Adipocyte (in vitro differentiated cells): ENCODE results near the gene F2.
"Not testable (repeated sequence)": the region's sequence is repeated elsewhere in the genome, so short reads cannot be mapped to it uniquely, and the experiment has no call there.

ENCODE experiments used
- DNase-seq: peaks from one replicate; pipeline ENCODE4 v3.0.0-alpha.2; 2015; ENCODE audit warnings: low read depth
- H3K27me3 ChIP-seq: replicated peaks from 2 replicates; pipeline ENCODE4 v1.7.0; 2013; ENCODE audit warnings: mild to moderate bottlenecking, low read length, moderate library complexity; ENCODE audit not compliant: control insufficient read depth, insufficient read depth
- H3K36me3 ChIP-seq: 2 replicates; pipeline ENCODE4 v1.7.0; 2013; ENCODE audit warnings: low read length, mild to moderate bottlenecking, moderate library complexity; ENCODE audit not compliant: control insufficient read depth, insufficient read depth, severe bottlenecking
- H3K4me1 ChIP-seq: 2 replicates; pipeline ENCODE4 v1.7.0; 2013; ENCODE audit warnings: mild to moderate bottlenecking, low read length, moderate library complexity; ENCODE audit not compliant: control insufficient read depth, insufficient read depth
- H3K4me3 ChIP-seq: 2 replicates; pipeline ENCODE4 v1.7.0; 2013; ENCODE audit warnings: mild to moderate bottlenecking, low read length, moderate library complexity
- H3K9ac ChIP-seq: 2 replicates; pipeline ENCODE4 v1.7.0; 2013; ENCODE audit warnings: mild to moderate bottlenecking, low read length, moderate library complexity
- H3K9me3 ChIP-seq: 2 replicates; pipeline ENCODE4 v1.7.0; 2013; ENCODE audit warnings: mild to moderate bottlenecking, low read length, moderate library complexity; ENCODE audit not compliant: control insufficient read depth

F2 gene

DNA sequence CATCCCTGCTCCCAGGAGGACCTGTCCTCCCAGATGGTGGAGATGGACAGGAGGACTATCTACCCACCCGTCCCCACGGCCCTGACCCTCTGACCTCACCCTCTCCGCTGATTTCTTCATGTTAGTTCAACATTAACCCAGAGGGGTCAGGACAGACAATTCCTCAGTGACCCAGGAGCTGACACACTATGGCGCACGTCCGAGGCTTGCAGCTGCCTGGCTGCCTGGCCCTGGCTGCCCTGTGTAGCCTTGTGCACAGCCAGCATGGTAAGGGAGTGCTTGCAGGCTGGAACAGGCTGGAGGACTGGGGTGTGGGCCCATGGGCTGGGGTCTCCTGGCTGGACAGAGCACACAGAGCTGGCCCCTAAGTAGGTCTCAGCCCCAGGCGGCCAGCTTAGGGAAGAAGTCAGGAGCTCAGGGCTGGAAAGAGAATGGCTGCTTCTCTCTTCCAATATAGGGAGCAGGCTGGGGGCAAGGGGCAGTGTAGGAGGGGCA, at the start of gene F2:
F2 (plus strand) TSS at position 166 of the 495 bp plus-strand sequence; CDS start at position 189, 23 bp downstream.
- Histone ChIP-seq H3K4me1 (peaks cover 12% of the 10 kb centered on the region), H3K36me3 (no peaks in the 10 kb centered on the region), H3K4me3 (no peak within 1 kb of the TSS), H3K9me3 (no peaks in the 10 kb centered on the region), H3K9ac (no peak within 1 kb of the TSS), H3K27me3 (no peaks in the 10 kb centered on the region)
- no peak for DNase-seq

DNA sequence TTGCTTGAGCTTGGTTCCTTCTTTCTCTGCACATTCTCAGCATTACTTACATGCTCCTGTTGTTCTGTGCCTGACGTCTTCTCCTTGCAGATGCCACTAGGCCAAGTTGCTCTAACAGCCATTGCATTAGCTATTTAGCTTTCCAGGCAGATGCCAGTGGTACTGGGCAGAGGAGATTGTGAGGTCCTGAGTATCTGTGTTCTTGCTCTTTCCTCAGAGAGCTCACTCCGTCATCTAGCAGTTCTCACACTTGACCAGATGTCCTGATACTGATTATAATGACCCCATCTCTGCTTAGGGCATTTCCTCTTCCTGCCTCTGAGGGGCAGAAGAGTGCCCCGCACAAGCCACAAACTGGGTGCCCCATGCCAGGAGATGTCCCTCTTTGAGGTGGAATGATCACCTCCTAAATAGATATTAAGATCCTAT, 49.3 kb upstream of the F2 start:
- Histone ChIP-seq H3K9ac (no peak overlapping the region), H3K9me3 (no peaks in the 10 kb centered on the region), H3K4me3 (no peak overlapping the region), H3K27me3 (no peaks in the 10 kb centered on the region), H3K4me1 (peaks cover 39% of the 10 kb centered on the region), H3K36me3 (peaks cover 56% of the 10 kb centered on the region)
- DNase-seq = no peak

DNA sequence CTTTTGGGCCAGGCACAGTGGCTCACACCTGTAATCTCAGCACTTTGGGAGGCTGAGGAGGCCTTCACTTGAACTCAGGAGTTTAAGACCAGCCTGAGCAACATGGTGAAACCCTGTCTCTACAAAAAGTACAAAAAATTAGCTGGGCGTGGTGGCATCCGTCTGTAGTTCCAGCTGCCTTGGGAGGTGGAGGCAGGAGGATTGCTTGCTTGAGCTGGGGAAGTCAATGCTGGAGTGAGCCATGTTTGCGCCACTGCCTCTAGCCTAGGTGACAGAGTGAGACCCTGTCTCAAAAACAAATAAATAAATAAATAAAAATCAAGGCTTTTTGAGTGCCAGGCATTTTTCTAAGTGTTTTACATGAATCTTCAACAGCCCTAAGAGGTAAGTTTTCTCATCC, 48.5 kb upstream of the F2 start:
- H3K9ac ChIP-seq, H3K4me3 ChIP-seq, DNase-seq, H3K9me3 ChIP-seq, H3K27me3 ChIP-seq: not testable (repeated sequence)
- peaks cover 47% of the 10 kb centered on the region for H3K4me1 ChIP-seq
- H3K36me3 ChIP-seq = peaks cover 50% of the 10 kb centered on the region

DNA sequence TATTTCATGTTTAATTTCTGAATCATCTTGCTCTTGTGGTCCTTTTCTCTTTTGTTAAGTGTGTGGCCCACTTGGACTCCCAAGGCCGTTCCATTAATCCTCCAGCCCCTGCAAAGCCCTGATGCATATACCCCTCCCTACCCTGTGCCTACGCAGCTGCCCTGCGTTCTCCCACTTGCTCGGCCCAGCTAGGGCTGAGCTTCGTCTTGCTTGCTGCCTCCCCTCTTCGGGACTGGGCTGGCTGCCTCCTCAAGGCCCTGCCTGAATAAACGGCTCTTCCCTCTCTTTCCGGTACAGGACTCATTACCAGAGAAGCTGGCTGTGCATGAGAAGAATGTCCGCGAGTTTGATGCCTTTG, 47.1 kb upstream of the F2 start:
- H3K9me3 ChIP-seq = no peaks in the 10 kb centered on the region
- H3K9ac ChIP-seq = no peak overlapping the region
- no peak overlapping the region for H3K4me3 ChIP-seq
- no peak for DNase-seq
- H3K36me3 ChIP-seq = peaks cover 56% of the 10 kb centered on the region
- H3K4me1 ChIP-seq = peaks cover 45% of the 10 kb centered on the region
- no peaks in the 10 kb centered on the region for H3K27me3 ChIP-seq

DNA sequence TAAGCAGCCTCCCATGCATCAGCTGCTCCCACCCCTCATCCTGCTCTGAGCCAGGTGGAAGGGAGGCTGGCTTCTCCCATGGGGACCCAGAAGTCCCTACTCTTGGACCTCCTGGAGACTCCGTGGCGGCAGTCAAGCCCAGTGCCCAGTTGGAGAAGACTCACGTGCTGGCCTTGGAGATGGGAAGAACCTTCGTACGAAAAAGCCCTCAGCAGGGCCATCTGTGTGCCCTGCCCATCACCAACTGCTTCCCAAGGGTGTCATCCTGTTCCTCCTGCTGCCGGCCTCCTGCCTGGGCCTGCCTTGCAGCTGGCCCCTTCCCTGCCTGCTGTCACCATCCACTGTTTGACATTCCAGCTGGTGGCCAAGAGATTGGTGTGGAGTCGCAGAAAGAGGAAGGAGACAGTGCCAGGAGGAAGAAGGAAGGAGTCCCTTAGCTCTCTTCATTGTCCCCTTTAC, 46.6 kb upstream of the F2 start:
- no peak overlapping the region for H3K4me3 ChIP-seq
- H3K9ac ChIP-seq = no peak overlapping the region
- peaks cover 61% of the 10 kb centered on the region for H3K36me3 ChIP-seq
- H3K4me1 ChIP-seq = peaks cover 40% of the 10 kb centered on the region
- H3K9me3 ChIP-seq = no peaks in the 10 kb centered on the region
- DNase-seq = no peak
- no peaks in the 10 kb centered on the region for H3K27me3 ChIP-seq

DNA sequence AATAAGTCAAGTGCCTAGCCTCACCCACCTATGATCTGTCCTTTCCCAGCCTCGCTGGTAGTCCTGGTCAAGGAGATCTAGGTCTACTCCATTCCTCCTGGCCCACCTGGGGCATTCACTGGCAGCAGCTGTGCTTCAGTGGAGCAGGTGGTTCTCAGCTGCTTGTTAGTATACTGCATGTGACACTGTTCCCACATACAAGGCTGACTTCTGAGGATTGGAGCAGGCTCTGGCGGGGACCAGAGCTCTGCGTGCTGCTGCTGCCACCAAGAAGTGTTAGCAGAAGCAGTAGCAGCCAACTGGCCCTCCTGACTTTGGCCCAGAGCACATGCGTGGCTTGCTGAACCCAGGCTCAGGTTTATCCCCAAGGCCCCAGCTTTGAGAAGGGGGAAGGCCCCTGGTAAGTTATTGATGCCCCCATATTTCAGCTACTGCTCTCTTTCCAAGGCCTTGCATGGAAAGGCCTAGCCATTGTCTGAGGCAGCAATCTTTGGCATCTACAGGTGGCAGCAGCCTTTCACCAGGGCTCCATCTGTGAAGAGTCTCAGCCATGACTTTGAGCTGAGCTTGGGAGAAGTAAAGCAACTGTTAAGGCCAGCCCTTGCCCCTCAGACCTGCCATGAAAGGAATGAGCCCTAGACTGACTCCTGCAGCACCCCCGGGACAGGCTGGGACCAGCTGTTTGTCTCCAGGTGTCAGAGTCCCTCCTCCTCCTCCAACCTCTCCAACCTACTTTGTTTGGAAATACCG, 45.1 kb upstream of the F2 start:
- Histone ChIP-seq H3K4me1 (peaks cover 44% of the 10 kb centered on the region), H3K9me3 (no peaks in the 10 kb centered on the region), H3K4me3 (no peak overlapping the region), H3K36me3 (peaks cover 59% of the 10 kb centered on the region), H3K27me3 (no peaks in the 10 kb centered on the region), H3K9ac (no peak overlapping the region)
- DNase-seq = no peak

DNA sequence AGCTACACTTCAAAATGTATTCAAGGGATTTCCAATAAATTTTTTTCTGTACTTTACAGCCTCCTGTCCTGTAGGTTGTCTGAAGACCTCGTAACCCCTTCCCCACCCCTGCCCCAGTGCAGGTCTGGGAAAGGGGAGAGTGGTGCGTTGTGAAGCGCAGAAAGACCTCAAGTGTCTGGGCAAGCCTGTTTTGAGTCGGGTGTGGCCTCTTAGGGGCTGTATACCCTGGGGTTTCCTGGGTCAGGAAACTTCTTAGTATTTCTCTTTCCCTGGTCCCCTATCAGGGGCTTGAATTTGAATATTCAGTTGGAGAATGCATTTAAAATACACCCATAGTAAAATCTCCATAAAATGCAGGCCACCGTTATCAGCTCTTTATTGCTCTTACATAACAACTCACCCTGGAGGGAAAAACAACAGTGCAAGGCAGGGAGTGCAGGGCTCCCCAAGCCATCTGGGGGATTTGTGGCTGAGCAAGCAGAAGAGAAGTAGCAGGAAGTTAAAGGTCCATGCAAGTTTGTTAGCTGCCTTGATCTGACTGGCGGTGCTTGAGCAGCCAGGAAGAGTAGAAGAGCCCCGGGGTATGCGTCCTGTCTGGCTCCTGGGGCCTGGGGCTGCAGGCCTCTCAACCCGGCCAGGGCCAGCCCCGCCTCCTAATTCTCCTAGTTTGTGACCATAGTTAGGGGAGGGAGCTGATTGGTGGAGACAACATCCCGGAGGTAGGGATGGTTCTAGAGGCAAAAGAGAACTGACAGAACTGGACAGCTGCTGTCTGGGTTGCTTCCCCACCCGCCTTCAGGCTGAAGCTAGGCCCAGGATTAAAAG, 44.3 kb upstream of the F2 start:
- no peak for DNase-seq
- Histone ChIP-seq H3K4me1 (peaks cover 44% of the 10 kb centered on the region), H3K4me3 (no peak overlapping the region), H3K36me3 (peaks cover 59% of the 10 kb centered on the region), H3K9me3 (no peaks in the 10 kb centered on the region), H3K9ac (peak overlapping the region; percentile 50), H3K27me3 (no peaks in the 10 kb centered on the region)

DNA sequence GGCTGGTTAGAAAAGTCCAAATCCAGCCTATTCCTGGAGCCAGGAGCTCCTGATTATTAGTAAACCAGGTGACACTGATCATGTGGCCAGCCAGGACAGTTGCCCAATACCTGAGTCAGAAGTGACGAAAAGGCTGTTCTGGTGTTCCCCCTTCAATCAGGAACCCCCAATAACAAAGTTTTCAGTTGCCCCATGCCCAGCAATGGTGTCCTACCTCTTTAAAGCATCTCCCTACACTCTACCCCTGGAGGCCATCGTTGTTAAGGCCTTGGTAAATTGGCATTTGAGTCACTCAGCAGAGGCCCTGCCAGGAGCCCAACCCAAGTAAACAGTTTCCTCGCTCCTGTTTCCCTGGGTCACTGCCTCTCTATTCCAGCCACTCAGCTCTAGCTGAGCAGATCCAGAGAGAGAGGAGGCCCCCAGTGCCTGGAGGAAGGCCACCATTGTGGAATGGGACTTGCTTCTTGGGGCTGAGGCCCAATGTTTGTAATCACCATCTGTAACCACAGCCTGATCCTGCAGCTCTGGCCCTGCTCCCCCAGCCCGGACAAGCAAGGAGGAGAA, 43.6 kb upstream of the F2 start:
- H3K36me3 ChIP-seq = peaks cover 62% of the 10 kb centered on the region
- H3K27me3 ChIP-seq = no peaks in the 10 kb centered on the region
- H3K9me3 ChIP-seq = no peaks in the 10 kb centered on the region
- H3K4me1 ChIP-seq = peaks cover 44% of the 10 kb centered on the region
- peak overlapping the region; percentile 9 for H3K4me3 ChIP-seq
- peak; percentile 80 for DNase-seq
- peak overlapping the region; percentile 65 for H3K9ac ChIP-seq

DNA sequence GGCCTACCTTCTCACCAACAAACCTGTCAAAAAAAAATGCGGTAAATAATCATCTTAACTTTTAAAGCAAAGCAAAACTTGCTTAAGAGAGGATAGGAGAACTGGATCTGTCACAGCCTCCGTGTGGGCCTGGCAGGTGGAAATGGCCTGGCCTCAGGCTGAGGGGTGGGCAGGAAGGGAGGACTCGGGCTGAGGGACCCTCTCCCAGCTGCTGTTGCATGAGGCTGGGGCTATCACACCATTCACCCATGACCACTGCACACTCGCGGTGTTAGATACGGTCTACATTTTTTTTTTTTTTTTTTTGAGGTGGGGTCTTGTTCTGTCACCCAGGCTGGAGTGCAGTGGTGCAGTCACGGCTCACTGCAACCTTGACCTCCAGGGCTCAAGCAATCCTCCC, 43.1 kb upstream of the F2 start:
- Histone ChIP-seq H3K9me3 (no peaks in the 10 kb centered on the region), H3K4me3 (peak overlapping the region; percentile 9), H3K36me3 (peaks cover 68% of the 10 kb centered on the region), H3K27me3 (no peaks in the 10 kb centered on the region), H3K9ac (peak overlapping the region; percentile 65), H3K4me1 (peaks cover 38% of the 10 kb centered on the region)
- no peak for DNase-seq

DNA sequence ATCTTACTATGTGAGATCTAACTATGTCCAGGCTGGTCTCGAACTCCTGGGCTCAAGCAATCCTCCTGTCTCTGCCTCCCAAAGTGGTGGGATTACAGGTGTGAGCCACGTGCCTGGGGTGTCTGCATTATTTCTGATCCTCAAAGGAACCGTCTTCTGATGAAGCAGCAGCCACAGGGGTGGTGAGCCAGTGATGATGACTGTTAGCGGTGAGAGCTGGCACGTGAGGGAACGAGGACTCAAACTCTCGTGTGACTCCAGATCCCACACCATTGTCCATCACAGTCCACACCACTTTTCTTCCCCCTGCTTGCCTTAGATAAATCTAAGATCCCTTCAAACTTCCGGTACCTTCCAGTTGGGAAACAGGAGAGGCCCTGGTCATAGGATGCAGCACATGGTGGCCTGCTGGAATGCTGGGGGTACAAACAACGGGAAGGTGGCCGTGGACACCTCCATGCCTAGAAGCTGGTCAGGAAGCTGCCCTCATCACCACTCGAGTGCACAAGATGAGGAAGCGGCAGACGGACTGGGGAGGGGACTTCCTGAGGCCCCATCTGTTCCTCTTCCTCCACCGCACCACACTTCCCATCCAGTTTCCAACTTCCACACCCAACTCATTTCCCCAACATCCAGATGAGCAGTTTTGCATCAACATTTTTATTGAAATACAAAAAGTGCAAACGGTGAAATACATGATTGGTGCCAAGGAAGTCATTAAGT, 42.4 kb upstream of the F2 start:
- no peaks in the 10 kb centered on the region for H3K27me3 ChIP-seq
- no peak overlapping the region for H3K4me3 ChIP-seq
- no peak overlapping the region for H3K9ac ChIP-seq
- DNase-seq = no peak
- H3K9me3 ChIP-seq = no peaks in the 10 kb centered on the region
- H3K4me1 ChIP-seq = peaks cover 32% of the 10 kb centered on the region
- peaks cover 74% of the 10 kb centered on the region for H3K36me3 ChIP-seq

DNA sequence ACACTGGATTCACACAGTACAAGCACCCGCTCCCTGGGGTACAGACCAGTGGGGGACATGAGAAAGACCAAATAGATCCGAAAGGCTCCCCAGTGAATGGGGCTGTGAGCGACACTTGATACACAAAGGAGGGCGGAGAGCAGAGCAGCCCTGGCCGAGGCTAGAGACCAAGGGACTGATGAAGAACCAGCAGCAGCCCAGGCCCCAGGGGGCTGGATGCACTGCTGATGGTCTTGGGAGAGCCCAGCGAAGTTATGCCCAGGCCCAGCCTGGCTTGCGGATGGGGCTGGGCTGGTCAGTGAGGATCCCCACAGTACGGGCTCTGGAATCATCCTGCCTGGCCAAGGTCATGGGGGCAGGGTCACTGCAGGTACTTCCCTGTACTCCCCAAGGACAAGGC, 41.8 kb upstream of the F2 start:
- Histone ChIP-seq H3K36me3 (peaks cover 74% of the 10 kb centered on the region), H3K4me3 (no peak overlapping the region), H3K9ac (no peak overlapping the region), H3K9me3 (no peaks in the 10 kb centered on the region), H3K4me1 (peaks cover 29% of the 10 kb centered on the region), H3K27me3 (no peaks in the 10 kb centered on the region)
- no peak for DNase-seq
